HG03135 (cell line): ENCODE results near the gene SHISA6.

Experiments
- ATAC-seq: cut with Tn5 transposase; IDR thresholded peaks from one replicate; pipeline ENCODE4 v1.9.1; 2021; ENCODE audit warnings: mild to moderate bottlenecking, moderate library complexity; ENCODE audit not compliant: unreplicated experiment

The SHISA6 gene

GRCh38 chr17:11565591-11565990 is 324.6 kb downstream of the SHISA6 start:
- no peak for ATAC-seq

GRCh38 chr17:11578998-11579397 is 338.0 kb downstream of the SHISA6 start:
- ATAC-seq: no peak

DNA sequence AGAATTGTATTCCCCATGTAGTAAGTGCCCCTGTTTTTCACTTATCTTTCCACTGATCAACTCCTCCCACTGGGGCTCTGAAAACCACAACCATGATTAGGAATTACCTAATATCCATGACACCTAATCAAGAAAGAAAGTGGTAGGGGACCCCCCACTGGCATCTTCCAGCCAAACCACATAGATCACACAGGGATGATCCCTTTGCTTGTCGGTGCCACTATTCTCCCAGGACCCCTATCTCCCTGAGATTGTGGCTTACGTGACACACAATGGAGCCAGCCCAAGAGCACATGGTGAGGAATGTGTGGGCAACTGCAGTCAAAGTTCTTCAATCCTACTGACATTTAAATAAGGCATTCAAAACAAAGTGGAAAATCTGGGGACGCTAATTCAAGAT is 339.7 kb downstream of the SHISA6 start:
- no peak for ATAC-seq

DNA sequence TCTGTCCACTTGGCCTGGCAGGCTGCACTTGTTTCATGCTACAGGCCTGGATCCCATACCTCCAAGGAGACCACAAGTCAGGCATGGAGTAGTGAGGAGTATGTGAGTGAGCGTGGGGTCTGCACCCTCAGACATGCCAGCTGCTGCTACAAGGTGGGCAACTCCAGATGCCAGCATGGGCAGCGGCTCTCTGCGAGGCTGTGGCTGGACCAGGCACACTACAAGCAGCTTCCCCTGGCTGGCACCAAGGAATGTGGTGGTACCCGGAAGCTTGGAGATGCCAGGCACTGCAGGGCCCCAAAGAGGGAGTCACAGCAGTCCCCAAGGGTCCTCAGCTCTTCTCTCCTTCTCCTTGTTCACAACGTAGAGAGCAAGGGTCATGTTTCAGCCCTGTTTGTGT is 341.2 kb downstream of the SHISA6 start:
- no peak for ATAC-seq

GRCh38 chr17:11583306-11583992 is 342.4 kb downstream of the SHISA6 start:
- ATAC-seq: no peak

DNA sequence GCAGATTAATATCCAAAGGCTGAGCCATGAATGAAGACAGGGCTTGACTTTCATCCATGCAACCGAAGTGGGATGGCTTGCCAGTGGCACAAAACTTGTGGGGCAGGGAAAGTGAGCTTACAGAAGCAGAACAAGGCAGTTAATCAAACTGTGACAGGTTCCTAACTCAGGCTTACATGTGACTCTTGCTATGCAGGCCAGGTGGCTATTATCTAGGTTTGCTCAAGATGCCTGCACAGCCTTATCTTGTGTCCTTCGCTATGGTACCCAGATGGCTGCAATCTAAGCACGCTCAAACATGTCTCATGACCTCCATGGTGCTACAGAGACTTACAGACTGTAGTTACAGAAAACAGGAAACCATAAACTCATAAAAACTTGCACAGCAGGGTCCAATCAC is 348.7 kb downstream of the SHISA6 start:
- ATAC-seq: no peak

DNA sequence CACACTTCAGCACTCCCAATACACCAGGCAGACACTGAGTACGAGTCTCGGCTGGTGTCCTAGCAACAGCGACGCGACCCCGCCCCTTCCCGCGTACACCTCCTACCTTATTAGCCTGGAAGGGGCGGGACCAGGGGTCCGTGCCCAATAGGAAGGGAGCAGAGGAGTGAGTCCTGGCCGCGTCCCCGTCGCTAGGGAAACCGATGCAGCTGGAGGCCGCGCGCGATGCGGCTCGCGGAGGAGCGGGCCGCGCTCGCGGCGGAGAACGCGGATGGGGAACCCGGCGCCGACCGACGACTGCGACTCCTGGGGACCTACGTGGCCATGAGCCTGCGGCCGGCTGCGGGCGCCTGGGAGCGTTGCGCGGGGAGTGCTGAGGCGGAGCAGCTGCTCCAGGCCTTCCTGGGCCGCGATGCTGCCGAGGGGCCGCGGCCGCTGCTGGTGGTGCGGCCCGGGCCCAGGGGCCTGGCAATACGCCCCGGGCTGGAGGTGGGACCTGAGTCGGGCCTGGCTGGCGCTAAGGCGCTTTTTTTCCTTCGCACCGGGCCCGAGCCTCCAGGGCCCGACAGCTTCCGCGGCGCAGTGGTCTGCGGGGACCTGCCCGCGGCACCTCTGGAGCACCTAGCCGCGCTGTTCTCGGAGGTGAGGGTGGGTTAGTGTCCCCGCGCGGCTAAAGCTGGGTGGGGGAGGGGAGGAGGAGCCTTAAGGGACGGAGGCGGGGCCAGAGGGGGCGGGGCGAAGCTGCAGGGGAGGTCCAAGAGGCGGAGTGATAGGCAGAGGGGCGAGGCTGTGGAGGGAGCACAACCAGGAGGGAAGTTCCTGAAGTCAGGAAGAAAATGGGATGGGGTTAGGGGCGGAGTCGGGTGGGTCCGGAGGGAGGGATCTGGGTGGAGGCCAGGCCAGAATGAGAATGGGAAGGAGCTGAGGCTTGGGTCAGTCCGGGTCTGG is 357.5 kb downstream of the SHISA6 start, which contains the start of gene DNAH9:
Gene DNAH9, plus strand, starts transcription at position 197 of the 948 bp plus-strand sequence. Its CDS starts 29 bp downstream, at position 226.
- no peak for ATAC-seq

GRCh38 chr17:11601661-11602060 is 360.6 kb downstream of the SHISA6 start:
- ATAC-seq: no peak

GRCh38 chr17:11608396-11608795 is 367.4 kb downstream of the SHISA6 start:
- no peak for ATAC-seq

GRCh38 chr17:11610999-11611566 is 370.1 kb downstream of the SHISA6 start:
- no peak for ATAC-seq

DNA sequence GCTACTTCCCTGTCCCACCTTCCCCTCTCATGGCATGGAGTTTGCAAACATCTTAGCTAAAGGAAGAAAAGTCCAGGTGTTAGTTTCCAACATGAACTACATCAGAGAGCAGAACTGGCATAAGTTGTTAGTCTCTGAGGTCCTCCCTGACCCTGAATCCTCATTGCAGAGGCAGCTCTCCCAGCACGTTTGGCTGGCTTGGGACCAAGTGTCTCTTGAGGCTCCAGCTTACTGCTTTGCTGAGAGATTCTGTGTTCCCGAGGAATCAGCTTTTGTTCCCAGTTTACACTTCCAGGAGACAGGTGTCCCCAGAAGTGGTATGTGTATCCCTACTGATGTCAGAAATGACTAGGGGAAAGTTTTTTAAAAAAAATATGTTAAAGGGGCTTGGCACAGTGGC is 371.9 kb downstream of the SHISA6 start:
- ATAC-seq: no peak
